DMS79 (cell line): ENCODE results near the gene RPL10L.

ENCODE experiments used
- DNase-seq: peaks from one replicate; lab custom pipeline; 2025; lab: John Stamatoyannopoulos, UW

RPL10L gene

DNA sequence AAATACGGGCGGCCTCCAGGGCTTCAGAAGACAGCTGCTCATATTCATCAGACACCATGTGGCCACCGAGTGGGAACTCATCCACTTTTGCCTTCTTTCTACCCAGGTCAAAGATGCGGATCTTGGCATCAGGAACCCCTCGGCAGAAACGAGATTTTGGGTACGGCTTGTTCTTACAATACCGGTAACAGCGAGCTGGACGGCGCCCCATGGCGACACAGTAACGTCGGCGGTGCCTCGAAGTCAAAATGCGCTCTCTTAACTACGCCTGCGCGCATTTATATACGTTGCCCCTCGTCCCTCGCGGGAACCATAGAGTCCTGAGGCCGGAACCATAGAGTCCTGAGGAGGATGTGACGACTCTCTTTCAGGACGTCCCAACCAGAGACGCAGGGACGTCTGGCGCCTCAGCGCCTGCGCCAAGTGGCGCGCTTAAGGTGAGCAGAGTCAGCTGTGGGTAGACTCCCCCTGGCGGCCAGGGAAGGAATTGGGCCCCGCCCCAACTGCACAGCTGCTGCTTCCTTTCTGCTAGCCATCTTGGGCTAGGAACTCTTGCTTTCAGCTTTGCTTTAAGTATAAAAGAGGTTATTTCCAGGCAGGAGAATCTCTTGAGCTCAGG lies at the start of gene RPL10L:
Gene RPL10L, minus strand, starts transcription at position 256 of the 619 bp plus-strand sequence. Its CDS starts 45 bp downstream, at position 211.
- DNase-seq: no peak

DNA sequence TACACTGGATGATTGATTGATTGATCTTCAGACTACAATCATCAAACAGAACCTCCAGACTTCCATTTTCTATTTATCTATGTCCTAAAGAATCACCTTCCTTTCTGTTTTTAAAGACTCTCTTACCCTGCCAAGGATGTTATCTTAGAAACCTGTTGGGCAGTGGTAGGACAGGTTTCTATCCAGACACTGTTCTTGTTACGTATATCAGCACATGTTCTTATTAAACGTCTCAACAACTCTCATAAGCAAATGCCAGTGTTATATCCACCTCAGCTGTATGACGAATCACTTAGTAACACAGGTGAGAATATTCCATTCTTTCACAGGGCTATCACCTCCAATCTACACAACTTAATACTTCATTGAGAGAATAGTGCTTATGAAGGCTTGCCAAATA lies 40.2 kb upstream of the RPL10L start:
- no peak for DNase-seq

DNA sequence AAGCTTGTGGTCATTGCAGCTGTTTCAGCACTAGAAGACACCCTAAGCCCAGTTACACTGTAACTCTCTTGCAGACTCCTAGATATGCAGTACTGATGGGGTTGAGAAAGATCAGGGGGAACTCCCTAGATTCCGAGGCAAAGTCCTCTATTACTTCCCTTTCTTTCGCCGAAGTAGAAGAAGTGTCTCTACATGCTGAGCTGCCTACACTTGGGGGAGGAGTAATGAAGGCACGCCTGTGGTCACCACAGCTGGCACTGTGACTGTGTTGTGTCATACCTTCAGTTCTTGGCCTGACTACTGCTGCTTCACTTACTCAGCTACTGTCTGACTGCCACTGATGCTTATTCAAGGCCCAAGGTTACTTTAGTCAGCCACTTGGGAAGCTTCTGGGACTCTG lies 35.1 kb upstream of the RPL10L start:
- DNase-seq: no peak

DNA sequence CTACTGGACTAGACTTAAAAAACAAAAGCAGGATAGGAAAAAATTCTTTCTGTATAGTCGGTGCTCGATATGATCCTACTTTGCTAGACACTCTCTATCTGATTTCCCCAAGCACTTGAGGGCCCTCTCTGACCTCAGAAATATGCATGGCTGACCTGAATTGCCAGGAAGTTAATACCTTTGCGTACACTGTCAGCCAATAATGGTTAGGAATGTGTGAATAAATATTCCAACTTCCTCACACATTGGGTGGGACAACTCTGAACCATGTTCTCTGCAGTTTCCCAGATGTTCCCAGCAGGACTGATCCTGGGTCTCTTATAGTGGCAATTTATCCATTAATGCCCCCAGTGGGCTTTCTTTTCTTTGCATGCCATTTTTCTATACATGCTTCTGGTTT lies 20.5 kb upstream of the RPL10L start:
- DNase-seq: no peak

DNA sequence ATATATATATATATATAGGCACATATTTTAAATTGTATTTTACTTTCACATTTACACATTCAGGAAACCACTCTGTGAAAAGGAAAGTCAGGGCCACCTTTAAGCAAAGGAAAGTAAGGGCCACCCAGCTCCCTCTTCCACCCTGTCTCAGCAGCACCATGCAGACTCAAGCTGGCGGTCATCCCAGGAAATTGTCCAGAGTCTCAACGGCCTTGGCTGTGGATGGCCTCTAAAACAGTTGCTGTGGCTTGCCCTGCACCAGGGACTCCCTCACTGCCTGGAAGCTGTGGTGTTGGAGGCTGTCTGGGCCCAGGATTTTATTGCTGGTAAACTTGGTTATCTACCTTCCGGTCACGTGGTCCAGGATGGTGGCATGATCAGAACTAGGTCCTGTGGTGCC lies 11.8 kb upstream of the RPL10L start:
- DNase-seq: no peak

DNA sequence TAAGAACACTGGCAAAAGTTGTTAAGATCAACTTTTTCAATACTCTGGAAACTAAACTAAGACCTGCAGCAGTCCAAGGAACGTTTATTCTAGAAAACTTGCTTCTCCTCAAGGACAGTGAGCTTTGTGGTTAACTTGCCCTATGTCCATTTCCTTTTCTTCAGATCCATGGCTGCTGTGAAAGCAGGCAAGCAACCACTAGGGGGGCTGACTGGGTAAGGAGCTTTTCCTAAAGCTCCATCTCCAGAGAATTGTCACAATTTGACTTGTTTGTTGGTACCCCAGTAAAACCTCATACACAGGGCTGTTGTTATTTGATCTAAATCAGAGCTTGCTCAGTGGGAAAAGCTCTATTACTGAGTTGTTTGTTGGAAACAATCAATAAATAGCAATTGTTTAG lies 10.1 kb upstream of the RPL10L start:
- DNase-seq: no peak

DNA sequence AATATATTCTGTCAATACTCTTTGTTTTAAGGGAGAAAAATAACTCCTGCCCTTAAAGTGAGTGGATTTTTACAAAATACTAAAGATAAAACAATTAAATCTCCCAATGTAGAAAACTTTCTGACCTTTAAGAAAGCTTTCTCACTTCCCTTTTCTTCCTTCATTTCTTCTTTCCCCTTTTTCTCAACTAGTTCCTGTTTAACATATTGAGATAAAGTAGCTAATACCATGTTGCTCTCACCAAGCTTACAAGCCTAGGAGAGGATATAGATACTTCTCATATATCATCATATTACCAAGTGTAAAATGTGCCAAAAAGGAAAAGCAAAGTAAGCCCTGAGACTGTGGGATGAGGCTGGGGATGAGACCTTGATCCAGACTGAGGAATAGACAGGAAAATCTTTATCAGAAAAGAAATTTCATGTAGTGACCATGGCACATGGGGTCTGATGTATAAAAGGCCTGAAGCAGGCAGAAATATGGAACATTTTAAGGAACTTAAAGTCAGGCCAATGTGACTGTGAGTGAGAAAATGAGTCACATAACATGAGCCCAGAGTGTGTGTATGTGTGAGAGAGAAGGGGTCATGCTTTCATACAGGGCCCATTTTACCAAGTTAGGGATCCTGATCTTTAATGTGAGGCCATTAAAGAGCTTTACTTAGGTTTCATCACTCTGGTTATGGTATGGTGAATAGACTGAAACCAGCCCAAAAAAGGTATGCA lies 1.6 kb upstream of the RPL10L start:
- no peak for DNase-seq

DNA sequence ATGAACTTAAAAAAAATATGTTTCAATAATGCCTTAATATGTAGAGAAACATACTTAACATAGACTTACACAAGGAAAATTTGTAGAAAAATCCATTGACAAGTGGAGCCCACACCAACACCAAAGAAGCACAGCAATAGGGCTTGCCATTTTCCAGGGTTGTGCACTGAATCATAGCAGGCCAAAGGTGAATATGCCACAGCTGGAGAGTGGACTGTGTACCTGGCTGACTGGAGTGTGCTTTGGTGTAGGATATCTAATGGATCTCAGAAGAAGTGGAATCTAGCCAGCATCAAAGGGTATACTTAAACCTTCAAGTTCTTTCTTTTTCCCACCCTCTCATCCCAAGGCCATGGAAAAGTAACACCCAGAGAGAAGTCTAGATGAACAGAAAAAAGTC lies 4.8 kb downstream of the RPL10L start:
- no peak for DNase-seq

DNA sequence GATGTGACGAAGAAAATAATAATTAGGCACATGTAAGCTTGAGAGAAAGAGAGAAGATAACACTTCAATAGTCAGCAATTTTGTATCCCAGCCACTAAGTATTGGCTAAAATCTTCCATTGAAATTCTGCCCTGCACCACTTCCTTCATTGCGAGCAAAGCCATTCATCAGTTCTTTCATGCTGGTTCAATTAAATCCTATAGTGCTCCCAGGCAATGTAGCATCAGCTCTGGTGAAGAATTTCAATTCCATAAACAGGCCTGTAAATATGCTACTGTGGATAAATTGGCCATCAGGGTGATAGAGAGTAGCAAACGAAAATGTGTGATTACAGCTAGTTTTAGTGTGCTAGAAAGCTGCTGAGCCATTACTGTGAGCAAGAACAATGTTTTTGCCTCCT lies 24.7 kb downstream of the RPL10L start:
- DNase-seq: no peak
